K562 (cell line): ENCODE results near the gene ATP6V0E2. TPM values are rescaled to one million over a fixed set of nuclear protein-coding genes. Genes with fewer than 3 reads are reported as not detected.

Experiments used
- BCOR ChIP-seq: fragments of 450-650 bp; IDR thresholded peaks from 2 replicates; pipeline ENCODE4 v1.6.1; 2016
- CBX5 ChIP-seq: IDR thresholded peaks from 2 replicates; pipeline ENCODE4 v1.6.1; 2014; ENCODE audit warnings: low read depth, borderline replicate concordance
- CC2D1A ChIP-seq: fragments of 450-650 bp; IDR thresholded peaks from 2 replicates; pipeline ENCODE4 v1.6.1; 2017; ENCODE audit warnings: mild to moderate bottlenecking
- CHCHD3 ChIP-seq: fragments of 250-450 bp; sonication (Bioruptor Pico); IDR thresholded peaks from 2 replicates; pipeline ENCODE4 v2.1.2; 2022; ENCODE audit warnings: mild to moderate bottlenecking
- CREB1 ChIP-seq, 2 experiments: sonication (generic) in 1 of 2; formaldehyde crosslinking in 1 of 2; IDR thresholded peaks; 2 replicates each; pipeline versions ENCODE4 v1.6.1 to v1.8.0; 2012 to 2022; ENCODE audit warnings: inconsistent platforms in 1 of 2, mild to moderate bottlenecking in 1 of 2, missing genetic modification reagents in 1 of 2, moderate library complexity in 1 of 2
- EP300 ChIP-seq: IDR thresholded peaks from 2 replicates; pipeline ENCODE4 v1.6.1; 2012; ENCODE audit warnings: low read length, improper control_type of control experiment
- ESRRA ChIP-seq: fragments of 450-650 bp; IDR thresholded peaks from 2 replicates; pipeline ENCODE4 v1.6.1; 2014; ENCODE audit warnings: low read depth, mild to moderate bottlenecking, moderate library complexity, borderline replicate concordance
- ESRRB ChIP-seq: fragments of 250-450 bp; sonication (Bioruptor Pico); IDR thresholded peaks from 2 replicates; pipeline ENCODE4 v1.5.0; 2020; ENCODE audit warnings: mild to moderate bottlenecking, moderate library complexity, borderline replicate concordance
- GATAD2A ChIP-seq: fragments of 450-650 bp; IDR thresholded peaks from 2 replicates; pipeline ENCODE4 v1.6.1; 2017
- HCFC1 ChIP-seq: IDR thresholded peaks from 2 replicates; pipeline ENCODE4 v1.6.1; 2012; ENCODE audit warnings: low read depth, low read length, improper control_type of control experiment
- HDAC2 ChIP-seq: fragments of 450-650 bp; IDR thresholded peaks from 2 replicates; pipeline ENCODE4 v1.6.1; 2016; ENCODE audit warnings: mild to moderate bottlenecking
- HSF4 ChIP-seq: fragments of 250-450 bp; sonication (Bioruptor Pico); IDR thresholded peaks from 2 replicates; pipeline ENCODE4 v2.1.2; 2022; ENCODE audit warnings: mild to moderate bottlenecking, moderate library complexity, borderline replicate concordance
- LCOR ChIP-seq: sonication (generic); formaldehyde crosslinking; IDR thresholded peaks from 2 replicates; pipeline ENCODE4 v1.8.0; 2022; ENCODE audit warnings: mild to moderate bottlenecking, missing genetic modification reagents
- MTA1 ChIP-seq: fragments of 450-650 bp; IDR thresholded peaks from 2 replicates; pipeline ENCODE4 v1.6.1; 2017; ENCODE audit warnings: borderline replicate concordance
- PHF8 ChIP-seq: fragments of 200-600 bp; sonication (generic); IDR thresholded peaks from 2 replicates; pipeline ENCODE4 v1.6.1; 2012; ENCODE audit warnings: mixed run types, mild to moderate bottlenecking, inconsistent platforms, low read length, moderate library complexity, borderline replicate concordance
- PRPF4 ChIP-seq: fragments of 200-400 bp; formaldehyde crosslinking; IDR thresholded peaks from one replicate; pipeline ENCODE4 v1.6.1; 2017; ENCODE audit warnings: low read length, low read depth, mild to moderate bottlenecking; ENCODE audit not compliant: insufficient read depth, poor library complexity, severe bottlenecking
- SNIP1 ChIP-seq: fragments of 450-650 bp; IDR thresholded peaks from 2 replicates; pipeline ENCODE4 v1.7.1; 2017; ENCODE audit warnings: low read depth, mild to moderate bottlenecking
- TAF9B ChIP-seq: fragments of 450-650 bp; IDR thresholded peaks from 2 replicates; pipeline ENCODE4 v1.6.1; 2018; ENCODE audit warnings: mild to moderate bottlenecking; ENCODE audit not compliant: partially characterized antibody
- TAL1 ChIP-seq: fragments of 450-650 bp; IDR thresholded peaks from 2 replicates; pipeline ENCODE4 v1.6.1; 2016; ENCODE audit warnings: mild to moderate bottlenecking
- THRAP3 ChIP-seq: fragments of 450-650 bp; IDR thresholded peaks from 2 replicates; pipeline ENCODE4 v1.6.1; 2016; ENCODE audit warnings: mild to moderate bottlenecking, inconsistent platforms, borderline replicate concordance
- ZNF77 ChIP-seq: fragments of 250-450 bp; sonication (Bioruptor Pico); IDR thresholded peaks from 2 replicates; pipeline ENCODE4 v1.5.0; 2020
- polyA plus RNA-seq, 8 experiments: library from polyadenylated mRNA; depleted of rRNA in 4 of 8; stranded (reverse) in 5 of 8; unstranded in 3 of 8; fragments of >200 nt; fragmentation: Nextera tagmentation in 2 of 8; fragmentation: Illumina TruSeq in 1 of 8; extraction: Ambion mirVana in 2 of 8; extraction: Trizol in 1 of 8; gene quantifications; 2 replicates each; pipeline versions ENCODE4 v1.2.1 to v1.2.3, GENCODE V29; 2011 to 2014; ENCODE audit warnings: inconsistent platforms in 1 of 8, missing spikeins in 1 of 8
- total RNA-seq, 7 experiments: library from RNA; depleted of rRNA in 6 of 7; stranded (reverse); fragments of >200 nt in 6 of 7; fragmentation: Illumina TruSeq in 2 of 7; extraction: Trizol in 2 of 7; gene quantifications; 2 replicates each; pipeline versions ENCODE4 v1.2.1 to v1.2.3, GENCODE V29; 2011 to 2021; ENCODE audit warnings: low replicate concordance in 1 of 7
- TF ChIP-seq, protein P1 (sequence below): fragments of 250-450 bp; sonication (Bioruptor Pico); IDR thresholded peaks from 2 replicates; pipeline ENCODE4 v1.8.0; 2022; ENCODE audit warnings: inconsistent platforms, mild to moderate bottlenecking, moderate library complexity, borderline replicate concordance
- TF ChIP-seq, protein P2 (sequence below): fragments of 450-650 bp; IDR thresholded peaks from one replicate; pipeline ENCODE4 v1.6.1; 2018; ENCODE audit warnings: mild to moderate bottlenecking, moderate library complexity; ENCODE audit not compliant: partially characterized antibody
- TF ChIP-seq, protein P3 (sequence below): fragments of 250-450 bp; sonication (Bioruptor Pico); IDR thresholded peaks from 2 replicates; pipeline ENCODE4 v1.5.0; 2021
- TF ChIP-seq, protein P4 (sequence below): sonication (generic); formaldehyde crosslinking; IDR thresholded peaks from 2 replicates; pipeline ENCODE4 v1.8.1; 2022; ENCODE audit warnings: missing genetic modification reagents

The ATP6V0E2 gene
- total and polyA plus RNA-seq, 9 of the 15 experiments (the other 6 are each of a cell fraction or from before 2014, with no cell fraction given), result 0.55 to 18.5 (median 10.9) TPM

DNA sequence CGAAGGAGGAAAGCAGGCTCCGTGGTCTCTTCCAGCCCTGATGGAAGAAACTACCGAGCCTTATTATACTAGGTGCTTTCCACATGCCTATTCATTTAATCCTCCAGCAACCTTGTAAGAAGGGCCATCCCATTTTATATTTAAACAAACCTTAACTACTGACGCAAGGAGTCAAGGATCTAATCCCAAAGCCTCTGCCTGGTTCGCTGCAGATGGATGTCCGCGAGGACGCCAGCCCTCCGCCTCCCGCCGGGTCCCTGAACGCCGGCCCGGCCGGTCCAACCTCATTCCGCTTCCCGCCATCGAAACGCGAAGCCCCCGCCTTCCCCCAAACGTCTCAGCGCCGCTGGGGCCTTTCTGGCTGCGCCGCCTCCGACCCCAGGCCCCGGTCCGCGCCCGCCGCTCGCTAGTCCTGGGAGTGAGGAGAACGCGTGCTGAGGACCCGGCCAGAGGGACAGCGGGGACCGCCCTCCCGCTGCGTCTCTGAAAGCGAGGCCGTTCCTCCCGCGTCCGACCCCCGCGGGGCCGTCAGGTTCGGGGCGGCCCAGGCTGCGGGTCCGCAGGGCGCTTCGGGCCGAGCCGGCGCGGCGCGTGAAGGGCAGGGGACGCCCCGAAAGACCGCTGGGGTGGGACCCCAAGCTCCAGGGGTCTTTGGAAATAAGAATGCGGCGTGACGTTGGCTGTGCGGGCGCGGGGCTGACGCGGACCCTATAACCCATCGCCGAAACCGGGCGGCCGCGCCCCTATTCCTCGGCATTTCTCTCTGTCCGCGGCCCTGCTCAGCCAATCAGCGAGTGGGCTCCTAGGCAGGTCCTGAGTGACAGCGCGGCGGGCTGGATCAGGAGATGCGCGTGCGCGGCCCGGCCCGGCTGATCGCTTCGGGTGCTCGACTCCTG lies at the start of gene ATP6V0E2 (continued):
- TF ChIP-seq, protein P1, sequence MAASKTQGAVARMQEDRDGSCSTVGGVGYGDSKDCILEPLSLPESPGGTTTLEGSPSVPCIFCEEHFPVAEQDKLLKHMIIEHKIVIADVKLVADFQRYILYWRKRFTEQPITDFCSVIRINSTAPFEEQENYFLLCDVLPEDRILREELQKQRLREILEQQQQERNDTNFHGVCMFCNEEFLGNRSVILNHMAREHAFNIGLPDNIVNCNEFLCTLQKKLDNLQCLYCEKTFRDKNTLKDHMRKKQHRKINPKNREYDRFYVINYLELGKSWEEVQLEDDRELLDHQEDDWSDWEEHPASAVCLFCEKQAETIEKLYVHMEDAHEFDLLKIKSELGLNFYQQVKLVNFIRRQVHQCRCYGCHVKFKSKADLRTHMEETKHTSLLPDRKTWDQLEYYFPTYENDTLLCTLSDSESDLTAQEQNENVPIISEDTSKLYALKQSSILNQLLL (CRISPR knock-in tag), result no peak
- TF ChIP-seq CREB1 (IDR thresholded peaks at IDR 0.05) (peak; percentile 26; the same call in 1 of the 2 replicates), CREB1 (CRISPR knock-in tag; IDR thresholded peaks at IDR 0.05) (peak; percentile 78), MTA1 (no peak), ESRRB (CRISPR knock-in tag) (no peak), EP300 (no peak), LCOR (CRISPR knock-in tag) (peak; percentile 52), PRPF4 (no peak), THRAP3 (no peak), HCFC1 (no peak), CHCHD3 (0 out of 2 replicates have a peak, but pooled peaks have one; percentile 31), HSF4 (no peak), TAF9B (no peak), ESRRA (0 out of 2 replicates have a peak, but pooled peaks have one; percentile 13), GATAD2A (peak; percentile 41; the same call in 1 of the 2 replicates), TAL1 (no peak), CC2D1A (no peak), BCOR (peak; percentile 30; the same call in 1 of the 2 replicates), PHF8 (peak; percentile 79; the same call in 1 of the 2 replicates), ZNF77 (CRISPR knock-in tag) (no peak), SNIP1 (no peak), HDAC2 (no peak), CBX5 (no peak; the same call in 1 of the 2 replicates)
- TF ChIP-seq, protein P2, sequence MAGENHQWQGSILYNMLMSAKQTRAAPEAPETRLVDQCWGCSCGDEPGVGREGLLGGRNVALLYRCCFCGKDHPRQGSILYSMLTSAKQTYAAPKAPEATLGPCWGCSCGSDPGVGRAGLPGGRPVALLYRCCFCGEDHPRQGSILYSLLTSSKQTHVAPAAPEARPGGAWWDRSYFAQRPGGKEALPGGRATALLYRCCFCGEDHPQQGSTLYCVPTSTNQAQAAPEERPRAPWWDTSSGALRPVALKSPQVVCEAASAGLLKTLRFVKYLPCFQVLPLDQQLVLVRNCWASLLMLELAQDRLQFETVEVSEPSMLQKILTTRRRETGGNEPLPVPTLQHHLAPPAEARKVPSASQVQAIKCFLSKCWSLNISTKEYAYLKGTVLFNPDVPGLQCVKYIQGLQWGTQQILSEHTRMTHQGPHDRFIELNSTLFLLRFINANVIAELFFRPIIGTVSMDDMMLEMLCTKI, result no peak
- TF ChIP-seq, protein P3, sequence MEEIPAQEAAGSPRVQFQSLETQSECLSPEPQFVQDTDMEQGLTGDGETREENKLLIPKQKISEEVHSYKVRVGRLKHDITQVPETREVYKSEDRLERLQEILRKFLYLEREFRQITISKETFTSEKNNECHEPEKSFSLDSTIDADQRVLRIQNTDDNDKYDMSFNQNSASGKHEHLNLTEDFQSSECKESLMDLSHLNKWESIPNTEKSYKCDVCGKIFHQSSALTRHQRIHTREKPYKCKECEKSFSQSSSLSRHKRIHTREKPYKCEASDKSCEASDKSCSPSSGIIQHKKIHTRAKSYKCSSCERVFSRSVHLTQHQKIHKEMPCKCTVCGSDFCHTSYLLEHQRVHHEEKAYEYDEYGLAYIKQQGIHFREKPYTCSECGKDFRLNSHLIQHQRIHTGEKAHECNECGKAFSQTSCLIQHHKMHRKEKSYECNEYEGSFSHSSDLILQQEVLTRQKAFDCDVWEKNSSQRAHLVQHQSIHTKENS (CRISPR knock-in tag), result no peak
- TF ChIP-seq, protein P4, sequence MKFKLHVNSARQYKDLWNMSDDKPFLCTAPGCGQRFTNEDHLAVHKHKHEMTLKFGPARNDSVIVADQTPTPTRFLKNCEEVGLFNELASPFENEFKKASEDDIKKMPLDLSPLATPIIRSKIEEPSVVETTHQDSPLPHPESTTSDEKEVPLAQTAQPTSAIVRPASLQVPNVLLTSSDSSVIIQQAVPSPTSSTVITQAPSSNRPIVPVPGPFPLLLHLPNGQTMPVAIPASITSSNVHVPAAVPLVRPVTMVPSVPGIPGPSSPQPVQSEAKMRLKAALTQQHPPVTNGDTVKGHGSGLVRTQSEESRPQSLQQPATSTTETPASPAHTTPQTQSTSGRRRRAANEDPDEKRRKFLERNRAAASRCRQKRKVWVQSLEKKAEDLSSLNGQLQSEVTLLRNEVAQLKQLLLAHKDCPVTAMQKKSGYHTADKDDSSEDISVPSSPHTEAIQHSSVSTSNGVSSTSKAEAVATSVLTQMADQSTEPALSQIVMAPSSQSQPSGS (CRISPR knock-in tag), result no peak
